MM.1S (cell line): ENCODE results near the gene PTPRK.
"Not testable (repeated sequence)": the region's sequence is repeated elsewhere in the genome, so short reads cannot be mapped to it uniquely, and the experiment has no call there.

ENCODE experiments used
- DNase-seq: peaks from one replicate; pipeline ENCODE4 v3.0.0-alpha.2; 2015
- H2AFZ ChIP-seq: fragments of 300-600 bp; sonication (generic); 2 replicates; pipeline ENCODE4 v1.6.0; 2016; ENCODE audit warnings: antibody characterized with exemption, low read length
- H3F3A ChIP-seq: fragments of 300-600 bp; sonication (generic); 2 replicates; pipeline ENCODE4 v1.6.1; 2016; ENCODE audit warnings: mild to moderate bottlenecking, antibody characterized with exemption, low read length, moderate library complexity, mixed read lengths; ENCODE audit not compliant: insufficient read depth
- H3K27ac ChIP-seq: fragments of 300-600 bp; sonication (generic); 2 replicates; pipeline ENCODE4 v1.5.1; 2016; ENCODE audit warnings: mild to moderate bottlenecking, low read length
- H3K27me3 ChIP-seq: fragments of 300-600 bp; sonication (generic); replicated peaks from 2 replicates; pipeline ENCODE4 v1.6.0; 2016; ENCODE audit warnings: low read length; ENCODE audit not compliant: insufficient read depth
- H3K36me3 ChIP-seq: fragments of 300-600 bp; sonication (generic); replicated peaks from 2 replicates; pipeline ENCODE4 v1.6.1; 2016; ENCODE audit warnings: mild to moderate bottlenecking, low read length, mixed read lengths; ENCODE audit not compliant: insufficient read depth
- H3K4me1 ChIP-seq: fragments of 300-600 bp; sonication (generic); 2 replicates; pipeline ENCODE4 v1.6.1; 2016; ENCODE audit warnings: low read length, mixed read lengths
- H3K4me2 ChIP-seq: fragments of 300-600 bp; sonication (generic); 2 replicates; pipeline ENCODE4 v1.6.0; 2016; ENCODE audit warnings: low read depth, low read length
- H3K4me3 ChIP-seq: fragments of 300-600 bp; sonication (generic); 2 replicates; pipeline ENCODE4 v1.5.1; 2016; ENCODE audit warnings: low read length, mixed read lengths
- H3K79me2 ChIP-seq: fragments of 300-600 bp; sonication (generic); 2 replicates; pipeline ENCODE4 v1.6.1; 2016; ENCODE audit warnings: mixed run types, low read length, mixed read lengths
- H3K9ac ChIP-seq: fragments of 300-600 bp; sonication (generic); 2 replicates; pipeline ENCODE4 v1.6.1; 2016; ENCODE audit warnings: low read length, mixed read lengths
- H3K9me2 ChIP-seq: fragments of 300-600 bp; sonication (generic); replicated peaks from 2 replicates; pipeline ENCODE4 v1.6.1; 2016; ENCODE audit warnings: mild to moderate bottlenecking, low read length, mixed read lengths; ENCODE audit not compliant: insufficient read depth
- H3K9me3 ChIP-seq: fragments of 300-600 bp; sonication (generic); replicated peaks from 2 replicates; pipeline ENCODE4 v1.6.1; 2016; ENCODE audit warnings: mild to moderate bottlenecking, low read length, mixed read lengths; ENCODE audit not compliant: insufficient read depth
- H4K20me1 ChIP-seq: fragments of 300-600 bp; sonication (generic); 2 replicates; pipeline ENCODE4 v1.6.1; 2016; ENCODE audit warnings: mild to moderate bottlenecking, low read length, moderate library complexity, mixed read lengths; ENCODE audit not compliant: insufficient read depth
- CTCF ChIP-seq: fragments of 300-600 bp; sonication (generic); IDR thresholded peaks from 2 replicates; pipeline ENCODE4 v1.5.1; 2016; ENCODE audit warnings: antibody characterized with exemption, low read length, mixed read lengths
- EZH2 ChIP-seq: fragments of 300-600 bp; sonication (generic); optimal IDR thresholded peaks from 2 replicates; pipeline ENCODE3; 2017; ENCODE audit warnings: low read depth, mild to moderate bottlenecking, antibody characterized with exemption, low read length, mixed read lengths
- EZH2phosphoT487 ChIP-seq: fragments of 300-600 bp; sonication (generic); IDR thresholded peaks from 2 replicates; pipeline ENCODE4 v1.6.1; 2018; ENCODE audit warnings: antibody characterized with exemption, low read length

The PTPRK gene

GRCh38 chr6:127933852-127934840 is 586.3 kb downstream of the PTPRK start:
- Histone ChIP-seq H3K79me2 (no peaks in the 10 kb centered on the region), H3K27me3 (no peaks in the 10 kb centered on the region), H4K20me1 (no peaks in the 10 kb centered on the region), H3K4me2 (peak overlapping the region; percentile 46), H3K36me3 (no peaks in the 10 kb centered on the region), H3K9me3 (no peaks in the 10 kb centered on the region), H3K9ac (no peak overlapping the region; the same call in 1 of the 2 replicates), H3K4me1 (peaks cover 4% of the 10 kb centered on the region; the same call in 1 of the 2 replicates), H2AFZ (no peak overlapping the region), H3K4me3 (0 out of 2 replicates have a peak overlapping the region, but pooled peaks have one; percentile 3), H3K27ac (peak overlapping the region; percentile 43; the same call in 1 of the 2 replicates), H3F3A (0 out of 2 replicates have a peak, but pooled peaks cover 3% of the 10 kb centered on the region), H3K9me2 (no peaks in the 10 kb centered on the region)
- peak; percentile 65 for DNase-seq
- TF ChIP-seq EZH2phosphoT487, result no peak
- TF ChIP-seq EZH2, result no peak
- no peak for TF ChIP-seq CTCF

GRCh38 chr6:127933137-127933536 is 587.3 kb downstream of the PTPRK start:
- no peaks in the 10 kb centered on the region for H4K20me1 ChIP-seq
- no peak overlapping the region for H3K4me2 ChIP-seq
- no peaks in the 10 kb centered on the region for H3K27me3 ChIP-seq
- no peaks in the 10 kb centered on the region for H3K36me3 ChIP-seq
- H3K4me1 ChIP-seq, result peaks cover 4% of the 10 kb centered on the region; the same call in 1 of the 2 replicates
- H3K79me2 ChIP-seq, result no peaks in the 10 kb centered on the region
- TF ChIP-seq EZH2, result no peak
- no peaks in the 10 kb centered on the region for H3K9me3 ChIP-seq
- H3K9me2 ChIP-seq, result no peaks in the 10 kb centered on the region
- no peak overlapping the region for H3K9ac ChIP-seq
- DNase-seq, result no peak
- 0 out of 2 replicates have a peak, but pooled peaks cover 3% of the 10 kb centered on the region for H3F3A ChIP-seq
- H2AFZ ChIP-seq, result no peak overlapping the region
- no peak overlapping the region for H3K27ac ChIP-seq
- no peak overlapping the region for H3K4me3 ChIP-seq

DNA sequence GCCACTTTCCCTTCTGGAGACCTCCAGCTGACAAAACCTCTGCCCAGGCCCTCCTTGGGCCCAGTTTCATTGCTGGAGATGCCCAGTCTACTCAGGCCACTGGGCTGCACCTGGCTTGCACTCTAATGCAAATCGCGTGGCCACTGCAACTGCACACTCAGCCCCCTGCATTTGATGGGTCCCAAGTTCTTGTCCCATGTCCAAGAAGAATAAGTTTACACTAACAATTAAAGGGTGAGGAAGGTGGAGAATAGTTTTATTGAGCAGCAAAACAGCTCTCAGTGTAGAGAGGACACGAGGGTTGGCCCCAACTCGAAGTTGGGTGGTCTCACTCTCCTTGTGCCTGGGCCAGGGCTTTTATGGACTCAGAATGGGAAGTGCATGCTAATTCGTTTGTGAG is 587.7 kb downstream of the PTPRK start:
- no peak for DNase-seq
- no peak overlapping the region for H2AFZ ChIP-seq

DNA sequence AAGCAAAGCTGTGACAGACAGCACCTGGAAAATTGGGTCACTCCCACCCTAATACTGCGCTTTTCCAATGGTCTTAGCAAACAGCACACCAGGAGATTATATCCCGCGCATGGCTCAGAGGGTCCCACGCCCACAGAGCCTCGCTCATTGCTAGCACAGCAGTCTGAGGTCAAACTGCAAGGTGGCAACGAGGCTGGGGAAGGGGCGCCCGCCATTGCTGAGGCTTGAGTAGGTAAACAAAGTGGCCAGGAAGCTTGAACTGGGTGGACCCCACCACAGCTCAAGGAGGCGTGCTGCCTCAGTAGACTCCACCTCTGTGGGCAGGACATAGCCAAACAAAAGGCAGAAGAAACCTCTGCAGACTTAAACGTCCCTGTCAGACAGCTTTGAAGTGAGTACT is 594.0 kb downstream of the PTPRK start:
- not testable (repeated sequence) for H3K4me2 ChIP-seq, H4K20me1 ChIP-seq, DNase-seq, H3K9me3 ChIP-seq, H2AFZ ChIP-seq, H3K9ac ChIP-seq, H3K36me3 ChIP-seq, H3K27ac ChIP-seq, H3K4me3 ChIP-seq, H3F3A ChIP-seq, H3K9me2 ChIP-seq, H3K79me2 ChIP-seq, H3K4me1 ChIP-seq, H3K27me3 ChIP-seq

More for the DNA sequence above, 587.7 kb downstream of the PTPRK start:
- no peaks in the 10 kb centered on the region for H3K9me3 ChIP-seq
- H3K79me2 ChIP-seq, result no peaks in the 10 kb centered on the region
- no peaks in the 10 kb centered on the region for H4K20me1 ChIP-seq
- peaks cover 4% of the 10 kb centered on the region; the same call in 1 of the 2 replicates for H3K4me1 ChIP-seq
- H3K36me3 ChIP-seq, result no peaks in the 10 kb centered on the region
- 0 out of 2 replicates have a peak, but pooled peaks cover 3% of the 10 kb centered on the region for H3F3A ChIP-seq
- no peak overlapping the region for H3K4me3 ChIP-seq
- no peak overlapping the region for H3K9ac ChIP-seq
- H3K4me2 ChIP-seq, result no peak overlapping the region
- TF ChIP-seq EZH2phosphoT487 (no peak), EZH2 (no peak), CTCF (no peak)
- H3K27ac ChIP-seq, result no peak overlapping the region
- no peaks in the 10 kb centered on the region for H3K9me2 ChIP-seq
- no peaks in the 10 kb centered on the region for H3K27me3 ChIP-seq
